Kidney (tissue), 14 donors: Measurements from ENCODE around the gene ZER1. TPM values are rescaled to one million over a fixed set of nuclear protein-coding genes. Genes with fewer than 3 reads are reported as not detected.

Source experiments
- DNase-seq, 5 donors: peaks; one replicate each; pipeline ENCODE4 v3.0.0-alpha.2; 2013 to 2020
- FAIRE-seq: peaks from 2 replicates; lab custom pipeline; 2012; peaks lifted over from hg19 to GRCh38; lab: Jason Lieb, UNC
- H3K27ac ChIP-seq, 2 donors: one replicate each; pipeline ENCODE4 v1.7.0; 2013; ENCODE audit warnings: low read depth in 2 of 2, low read length in 2 of 2, inconsistent platforms in 1 of 2
- H3K27me3 ChIP-seq: one replicate; pipeline ENCODE4 v1.7.1; 2013; ENCODE audit warnings: low read length, inconsistent platforms; ENCODE audit not compliant: control insufficient read depth, insufficient read depth
- H3K36me3 ChIP-seq, 3 donors: one replicate each; pipeline versions ENCODE4 v1.7.0 to v1.7.1; 2013; ENCODE audit warnings: low read length in 3 of 3, control low read depth in 1 of 3, inconsistent platforms in 1 of 3; ENCODE audit not compliant: insufficient read depth in 3 of 3, control insufficient read depth in 2 of 3
- H3K4me1 ChIP-seq, 3 donors: one replicate each; pipeline versions ENCODE4 v1.7.0 to v1.7.1; 2013; ENCODE audit warnings: low read length in 3 of 3, inconsistent platforms in 1 of 3, low read depth in 1 of 3; ENCODE audit not compliant: control insufficient read depth in 2 of 3, insufficient read depth in 2 of 3
- H3K4me3 ChIP-seq, 3 donors: one replicate each; pipeline versions ENCODE4 v1.7.0 to v1.8.1; 2013; ENCODE audit warnings: low read length in 3 of 3, control low read depth in 1 of 3, inconsistent platforms in 1 of 3
- H3K9ac ChIP-seq, 3 donors: one replicate each; pipeline versions ENCODE4 v1.7.0 to v1.7.1; 2013; ENCODE audit warnings: low read length in 3 of 3, control low read depth in 1 of 3, inconsistent platforms in 1 of 3
- H3K9me3 ChIP-seq, 3 donors: one replicate each; pipeline versions ENCODE4 v1.7.0 to v1.7.1; 2013; ENCODE audit warnings: low read length in 3 of 3, control low read depth in 1 of 3, inconsistent platforms in 1 of 3; ENCODE audit not compliant: control insufficient read depth in 2 of 3, insufficient read depth in 1 of 3
- CTCF ChIP-seq: IDR thresholded peaks from 3 replicates; pipeline ENCODE4 v1.5.1; 2012; ENCODE audit warnings: mild to moderate bottlenecking, moderate library complexity, borderline replicate concordance; ENCODE audit not compliant: insufficient read depth; ENCODE audit errors: extremely low read depth
- intact Hi-C: fragments of 100-400 bp; cut with DNase I; formaldehyde crosslinking; loops from one replicate; pipeline ENCODE4 v1.11.1; 2022
- polyA plus RNA-seq: library from polyadenylated mRNA; stranded (reverse); fragments of 350-450 nt; fragmentation: Illumina TruSeq; extraction: RNeasy Lipid Tissue Mini Kit (QIAGEN cat#74804); gene quantifications from one replicate; pipeline ENCODE4 v1.2.3, GENCODE V29; 2014; ENCODE audit warnings: low read depth, low replicate concordance; ENCODE audit not compliant: insufficient read depth
- total RNA-seq: library from RNA; stranded (reverse); fragmentation: NEBNext Ultra II Directional; extraction: Animal tissue kit (Norgen Biotek cat#: 25700); gene quantifications from one replicate; pipeline ENCODE4 v1.2.1, GENCODE V29; 2021
- donor health status: control.
- donor health status: control.
- donor health status: control.
- donor health status: control.
- donor health status: control.
- donor health status: DM: yes; HTN: yes; CAD: no.
- donor health status: Normal renal cell carcinoma (clear cell type).

ZER1 gene
- total and polyA plus RNA-seq, 2 donors from 2014 or later, result 31.1 to 43.2 TPM

DNA sequence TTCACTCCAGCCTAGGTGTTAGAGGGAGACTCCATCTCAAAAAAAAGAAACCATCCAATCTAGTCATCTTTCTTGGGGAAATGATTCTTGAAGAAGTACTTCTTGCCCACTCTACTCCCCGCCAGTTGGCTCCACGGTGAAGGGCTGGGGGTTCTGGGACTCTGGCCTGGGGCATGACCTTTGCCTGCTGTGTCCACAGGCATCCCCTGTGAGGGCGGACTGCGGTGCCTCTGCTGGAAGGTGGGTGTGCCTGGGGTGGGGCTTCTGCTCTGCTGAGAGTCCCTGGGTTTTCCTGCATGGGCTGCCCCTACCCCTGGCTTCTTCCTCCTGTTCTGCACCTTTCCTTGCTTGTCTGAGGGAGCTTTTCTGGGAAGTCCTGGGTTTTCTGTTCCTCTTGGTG, 18.8 kb upstream of the ZER1 start:
- Histone ChIP-seq H3K27me3 (no peaks in the 10 kb centered on the region), H3K4me3 (no peak overlapping the region), H3K27ac (no peak overlapping the region), H3K9ac (no peak overlapping the region), H3K4me1 (peaks cover 0 to 14% (median 13%) of the 10 kb centered on the region in 3 donors), H3K36me3 (peaks cover 3 to 23% (median 17%) of the 10 kb centered on the region in 3 donors), H3K9me3 (no peaks in the 10 kb centered on the region)
- TF ChIP-seq CTCF, result no peak
- DNase-seq (no peak), FAIRE-seq (no peak)
- intact Hi-C loops, result no loop called here

- TF ChIP-seq CTCF, result no peak
- H3K27ac ChIP-seq, result peak overlapping the region in 1 of 2 donors; percentile 0
- no peak for DNase-seq
- H3K4me1 ChIP-seq, result peaks cover 0 to 13% (median 9%) of the 10 kb centered on the region in 3 donors
- intact Hi-C loops, result no loop called here
- no peaks in the 10 kb centered on the region for H3K27me3 ChIP-seq
- H3K9ac ChIP-seq, result peak overlapping the region in 1 of 3 donors; percentile 79
- H3K36me3 ChIP-seq, result peaks cover 3 to 19% (median 17%) of the 10 kb centered on the region in 3 donors
- H3K9me3 ChIP-seq, result no peaks in the 10 kb centered on the region
- peak overlapping the region in 2 of 3 donors; percentile 73 to 92 for H3K4me3 ChIP-seq
- no peak for FAIRE-seq
These were observed 16.7 kb upstream of the ZER1 start for GRCh38 chr9:128788445-128788844.

- intact Hi-C loops, result no loop called here
- H3K4me1 ChIP-seq, result peaks cover 0 to 11% (median 6%) of the 10 kb centered on the region in 3 donors
- peak overlapping the region in 1 of 2 donors; percentile 87 for H3K27ac ChIP-seq
- H3K9me3 ChIP-seq, result no peaks in the 10 kb centered on the region
- no peaks in the 10 kb centered on the region for H3K27me3 ChIP-seq
- H3K9ac ChIP-seq, result peak overlapping the region; percentile 22 to 79 (median 61)
- H3K36me3 ChIP-seq, result peaks cover under 1 to 15% (median 11%) of the 10 kb centered on the region in 3 donors
- FAIRE-seq (no peak), DNase-seq (peak in 2 of 5 donors; percentile 17 to 52)
- no peak for TF ChIP-seq CTCF
- peak overlapping the region; percentile 73 to 92 (median 80) for H3K4me3 ChIP-seq
These were observed 15.9 kb upstream of the ZER1 start for GRCh38 chr9:128787659-128788058.
